Stimulated activated naive CD8-positive, alpha-beta T cell treated with anti-CD3 and anti-CD28 coated beads, Interleukin-15, Interleukin-2, amounts not matched to agents 100 ng/mL and 50 ng/mL, for 24 hours (primary cell): ENCODE measurements around the gene NPBWR2.
A peak's percentile ranks its signal among the peaks of the same experiment; 100 is the strongest.
"Not testable (repeated sequence)": the region's sequence is repeated elsewhere in the genome, so short reads cannot be mapped to it uniquely, and the experiment has no call there.

Experiments used
- H3K27ac Mint-ChIP-seq: one replicate; pipeline ENCODE4 v1.8.0; 2021; ENCODE audit warnings: mild to moderate bottlenecking, mixed read lengths
- H3K27me3 Mint-ChIP-seq: one replicate; pipeline ENCODE4 v1.8.0; 2021; ENCODE audit warnings: mixed read lengths
- H3K36me3 Mint-ChIP-seq: one replicate; pipeline ENCODE4 v1.8.0; 2021; ENCODE audit warnings: low read depth, mixed read lengths
- H3K4me1 Mint-ChIP-seq: one replicate; pipeline ENCODE4 v1.8.0; 2021; ENCODE audit warnings: low read depth, mixed read lengths
- H3K4me3 Mint-ChIP-seq: one replicate; pipeline ENCODE4 v1.8.0; 2021; ENCODE audit warnings: mild to moderate bottlenecking, mixed read lengths
- H3K9me3 Mint-ChIP-seq: one replicate; pipeline ENCODE4 v1.8.0; 2021; ENCODE audit warnings: mixed read lengths

Gene NPBWR2

DNA sequence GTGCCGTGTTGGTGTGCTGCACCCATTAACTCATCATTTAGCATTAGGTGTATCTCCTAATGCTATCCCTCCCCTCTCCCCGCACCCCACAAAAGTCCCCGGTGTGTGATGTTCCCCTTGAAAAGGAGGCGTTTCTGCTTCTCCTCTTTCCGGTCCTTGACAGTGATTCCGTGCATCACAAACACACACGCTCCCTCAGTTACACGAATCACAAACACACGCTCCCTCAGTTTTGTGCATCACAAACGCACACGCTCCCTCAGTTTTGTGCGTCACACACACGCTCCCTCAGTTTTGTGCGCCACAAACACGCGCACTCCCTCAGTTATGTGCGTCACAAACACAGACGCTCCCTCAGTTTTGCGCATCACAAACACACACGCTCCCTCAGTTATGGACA, 27.4 kb upstream of the NPBWR2 start:
- not testable (repeated sequence) for H3K4me3 Mint-ChIP-seq, H3K27me3 Mint-ChIP-seq, H3K4me1 Mint-ChIP-seq, H3K36me3 Mint-ChIP-seq, H3K9me3 Mint-ChIP-seq, H3K27ac Mint-ChIP-seq

DNA sequence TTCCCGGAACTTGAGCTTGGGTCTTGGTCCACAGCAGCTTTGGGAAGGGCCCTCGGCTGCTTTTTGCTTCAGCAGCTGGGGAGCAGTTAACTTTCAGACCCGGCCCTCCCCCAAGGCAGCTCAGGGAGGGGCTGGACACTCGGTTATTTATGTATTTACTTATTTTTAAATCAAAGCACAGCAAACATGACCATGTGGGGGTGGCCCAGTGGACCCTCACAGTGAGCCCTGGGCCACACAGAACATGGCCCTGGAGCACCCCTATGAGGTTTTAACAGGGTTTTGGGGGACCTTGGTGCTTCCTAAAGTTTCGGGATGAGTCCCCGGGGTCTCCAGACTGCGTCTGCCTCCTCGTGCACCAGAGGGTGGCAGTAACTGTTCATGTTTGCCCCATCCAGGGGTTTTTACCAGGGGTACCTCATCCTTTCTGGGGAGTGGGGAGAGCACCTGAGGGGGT, 26.6 kb upstream of the NPBWR2 start:
- no peaks in the 10 kb centered on the region for H3K9me3 Mint-ChIP-seq
- no peak overlapping the region for H3K27ac Mint-ChIP-seq
- H3K36me3 Mint-ChIP-seq, result no peaks in the 10 kb centered on the region
- no peaks in the 10 kb centered on the region for H3K4me1 Mint-ChIP-seq
- no peak overlapping the region for H3K4me3 Mint-ChIP-seq
- H3K27me3 Mint-ChIP-seq, result peaks cover 4% of the 10 kb centered on the region

DNA sequence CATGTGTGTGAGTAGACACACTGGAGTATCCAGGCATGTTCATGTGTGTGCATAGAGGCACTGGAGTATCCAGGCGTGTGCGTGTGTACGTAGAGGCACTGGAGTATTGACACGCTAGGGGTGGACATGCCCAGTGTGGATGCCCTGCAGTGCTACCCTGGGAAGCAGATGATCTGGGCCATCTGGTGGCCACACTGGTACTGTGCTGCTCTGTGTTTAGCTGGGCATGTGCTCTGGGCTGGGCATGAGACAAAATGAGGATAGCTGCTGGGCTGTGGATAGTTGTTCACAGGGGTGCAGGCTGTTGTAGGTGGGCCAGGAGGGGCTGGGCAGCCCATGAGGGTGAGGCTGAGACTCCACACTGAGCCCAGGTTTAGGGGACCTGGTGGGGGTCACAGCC, 24.0 kb upstream of the NPBWR2 start:
- Mint-ChIP-seq H3K4me3 (no peak overlapping the region), H3K27me3 (peaks cover 11% of the 10 kb centered on the region), H3K27ac (no peak overlapping the region), H3K36me3 (no peaks in the 10 kb centered on the region), H3K9me3 (no peaks in the 10 kb centered on the region), H3K4me1 (no peaks in the 10 kb centered on the region)

DNA sequence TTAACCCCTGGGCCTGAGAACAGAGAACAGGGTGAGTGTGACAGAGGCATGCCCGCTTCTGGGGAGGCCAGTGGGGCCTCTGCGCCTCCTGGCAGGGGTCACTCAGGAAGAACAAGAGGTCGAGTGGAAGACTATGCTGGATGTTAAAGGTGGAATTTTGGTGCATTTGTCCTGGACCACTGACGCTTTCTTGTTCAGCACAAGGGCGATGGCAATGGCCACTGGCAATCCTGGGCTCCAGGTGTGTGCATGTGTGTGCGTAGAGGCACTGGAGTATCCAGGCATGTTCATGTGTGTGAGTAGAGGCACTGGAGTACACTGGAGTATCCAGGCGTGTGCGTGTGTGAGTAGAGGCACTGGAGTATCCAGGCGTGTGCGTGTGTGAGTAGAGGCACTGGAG, 23.5 kb upstream of the NPBWR2 start:
- Mint-ChIP-seq H3K36me3 (no peaks in the 10 kb centered on the region), H3K4me1 (no peaks in the 10 kb centered on the region), H3K27me3 (peaks cover 11% of the 10 kb centered on the region), H3K9me3 (no peaks in the 10 kb centered on the region), H3K27ac (no peak overlapping the region), H3K4me3 (no peak overlapping the region)

DNA sequence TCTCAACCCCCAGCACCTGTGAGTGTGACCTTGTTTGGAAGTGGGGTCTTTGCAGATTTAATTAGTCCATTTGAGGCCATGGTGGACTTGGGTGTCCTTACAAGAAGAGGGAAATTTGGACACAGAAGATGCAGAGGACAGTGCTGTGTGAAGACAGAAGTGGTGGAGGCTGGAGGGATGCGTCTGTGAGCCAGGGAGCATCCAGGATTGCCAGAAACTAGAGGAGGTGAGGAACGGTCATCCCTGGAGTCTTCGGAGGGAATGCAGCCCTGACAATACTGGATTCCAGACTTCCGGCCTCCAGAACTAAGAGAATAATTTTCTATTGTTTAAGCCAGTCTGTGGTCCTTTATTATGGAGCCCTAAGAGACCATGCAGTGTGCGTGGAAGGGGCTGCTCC, 22.9 kb upstream of the NPBWR2 start:
- Mint-ChIP-seq H3K27ac (no peak overlapping the region), H3K9me3 (no peaks in the 10 kb centered on the region)

DNA sequence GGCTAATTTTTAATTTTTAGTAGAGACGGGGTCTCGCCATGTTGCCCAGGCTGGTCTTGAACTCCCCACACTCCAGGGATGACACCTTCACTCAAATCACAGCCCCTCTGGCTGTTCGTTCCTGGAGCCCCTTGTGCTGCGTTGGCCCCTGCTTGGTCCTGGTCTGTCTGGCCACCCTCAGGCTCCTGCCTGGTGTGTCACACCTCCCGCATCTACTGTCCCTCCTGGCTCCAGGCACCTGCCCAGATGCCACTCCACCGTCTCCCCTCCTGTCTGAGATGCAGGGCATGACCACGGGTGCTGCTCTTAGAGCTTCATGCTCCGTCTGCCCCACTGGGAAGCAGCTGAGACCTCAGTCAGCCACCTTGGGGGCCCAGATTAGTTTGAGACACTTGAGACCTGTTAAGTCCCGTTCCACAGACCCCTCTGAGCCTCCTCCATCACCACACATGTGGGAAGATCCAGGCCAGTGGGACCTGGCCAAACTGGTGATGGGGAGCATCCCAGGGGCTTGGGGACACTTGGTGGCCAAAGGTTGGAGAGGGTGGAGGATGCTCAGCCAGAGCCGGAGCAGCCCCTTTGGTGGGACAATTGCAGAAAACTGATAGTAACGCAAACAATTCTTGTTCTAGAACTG, 21.9 kb upstream of the NPBWR2 start:
- Mint-ChIP-seq H3K27ac (no peak overlapping the region), H3K9me3 (no peaks in the 10 kb centered on the region), H3K36me3 (no peaks in the 10 kb centered on the region), H3K4me1 (no peaks in the 10 kb centered on the region), H3K27me3 (peaks cover 14% of the 10 kb centered on the region), H3K4me3 (no peak overlapping the region)

More for the DNA sequence above, 22.9 kb upstream of the NPBWR2 start:
- Mint-ChIP-seq H3K4me3 (no peak overlapping the region), H3K27me3 (peaks cover 11% of the 10 kb centered on the region), H3K36me3 (no peaks in the 10 kb centered on the region), H3K4me1 (no peaks in the 10 kb centered on the region)

DNA sequence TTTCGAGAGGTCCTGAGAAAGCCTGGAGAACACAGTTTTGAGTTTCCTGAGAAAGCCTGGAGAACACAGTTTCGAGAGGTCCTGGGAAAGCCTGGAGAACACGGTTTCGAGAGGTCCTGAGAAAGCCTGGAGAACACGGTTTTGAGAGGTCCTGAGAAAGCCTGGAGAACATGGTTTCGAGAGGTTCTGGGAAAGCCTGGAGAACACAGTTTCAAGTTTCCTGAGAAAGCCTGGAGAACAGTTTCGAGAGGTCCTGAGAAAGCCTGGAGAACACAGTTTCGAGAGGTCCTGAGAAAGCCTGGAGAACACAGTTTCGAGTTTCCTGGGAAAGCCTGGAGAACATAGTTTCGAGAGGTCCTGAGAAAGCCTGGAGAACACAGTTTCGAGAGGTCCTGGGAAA, 16.2 kb upstream of the NPBWR2 start:
- H3K9me3 Mint-ChIP-seq, H3K4me1 Mint-ChIP-seq, H3K27ac Mint-ChIP-seq, H3K36me3 Mint-ChIP-seq, H3K4me3 Mint-ChIP-seq: not testable (repeated sequence)
- peaks cover 21% of the 10 kb centered on the region for H3K27me3 Mint-ChIP-seq

DNA sequence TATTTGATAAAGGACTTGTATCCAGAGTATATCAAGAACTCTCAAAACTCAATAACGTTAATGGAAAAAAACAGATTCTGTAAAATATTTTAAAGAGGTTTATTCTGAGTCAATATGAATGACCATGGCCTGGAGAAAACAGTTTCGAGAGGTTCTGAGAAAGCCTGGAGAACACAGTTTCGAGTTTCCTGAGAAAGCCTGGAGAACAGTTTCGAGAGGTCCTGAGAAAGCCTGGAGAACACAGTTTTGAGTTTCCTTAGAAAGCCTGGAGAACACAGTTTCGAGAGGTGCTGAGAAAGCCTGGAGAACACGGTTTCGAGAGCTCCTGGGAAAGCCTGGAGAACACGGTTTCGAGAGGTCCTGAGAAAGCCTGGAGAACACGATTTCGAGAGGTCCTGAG, 15.6 kb upstream of the NPBWR2 start:
- not testable (repeated sequence) for H3K9me3 Mint-ChIP-seq, H3K4me1 Mint-ChIP-seq, H3K27ac Mint-ChIP-seq, H3K4me3 Mint-ChIP-seq, H3K36me3 Mint-ChIP-seq
- H3K27me3 Mint-ChIP-seq, result peaks cover 18% of the 10 kb centered on the region

DNA sequence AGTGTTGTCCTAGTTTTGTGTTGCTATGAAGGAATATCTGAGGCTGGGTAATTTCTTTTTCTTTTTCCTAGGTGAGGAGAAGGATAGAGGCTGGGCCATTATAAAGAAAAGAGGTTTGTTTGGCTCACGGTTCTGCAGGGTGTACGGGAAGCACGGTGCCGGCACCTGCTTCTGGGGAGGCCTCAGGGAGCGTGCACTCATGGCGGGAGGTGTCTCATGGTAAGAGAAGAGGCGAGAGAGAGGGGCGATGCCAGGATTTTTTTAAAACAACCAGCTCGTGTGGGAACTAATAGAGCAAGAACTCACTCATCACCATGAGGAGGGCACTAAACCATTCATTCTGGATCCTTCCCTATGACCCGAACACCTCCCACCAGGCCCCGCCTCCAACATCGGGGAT, 14.2 kb upstream of the NPBWR2 start:
- Mint-ChIP-seq H3K36me3 (no peaks in the 10 kb centered on the region), H3K27me3 (peaks cover 18% of the 10 kb centered on the region), H3K27ac (no peak overlapping the region), H3K4me1 (peaks cover 8% of the 10 kb centered on the region), H3K9me3 (no peaks in the 10 kb centered on the region), H3K4me3 (no peak overlapping the region)

DNA sequence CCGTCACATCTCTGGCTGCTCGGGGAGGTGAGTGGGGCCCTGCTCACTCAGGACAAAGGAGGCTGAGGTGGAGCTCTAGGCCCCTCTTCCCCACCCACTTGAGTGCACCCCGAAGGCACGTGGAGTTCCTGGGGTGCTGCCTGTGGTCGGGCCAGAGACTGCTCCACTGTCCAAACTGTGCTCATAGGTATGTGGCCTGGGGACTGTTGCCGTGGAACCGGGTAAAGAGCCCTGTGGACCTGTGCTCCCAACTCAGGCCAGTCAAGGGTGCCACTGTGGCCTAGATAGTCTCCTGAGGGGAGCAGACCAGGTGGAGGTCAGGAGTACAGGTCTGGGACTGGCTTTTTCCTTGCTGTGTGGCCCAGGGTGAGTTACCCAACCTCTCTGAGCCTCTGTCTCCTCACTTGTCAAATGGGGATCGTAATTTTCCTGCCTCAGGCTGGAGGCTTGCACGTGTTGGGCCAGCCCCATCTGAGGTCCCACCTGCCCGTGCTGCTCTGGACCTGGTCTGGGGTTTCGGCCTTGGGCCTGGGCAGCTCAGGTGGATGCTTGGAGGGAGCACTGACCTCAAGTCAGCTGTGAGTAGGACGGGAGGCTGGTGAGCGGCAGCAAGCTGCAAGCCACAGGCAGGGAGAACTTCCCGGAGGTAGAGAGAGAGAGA, 12.4 kb upstream of the NPBWR2 start:
- peaks cover 8% of the 10 kb centered on the region for H3K4me1 Mint-ChIP-seq
- H3K36me3 Mint-ChIP-seq, result no peaks in the 10 kb centered on the region
- peaks cover 18% of the 10 kb centered on the region for H3K27me3 Mint-ChIP-seq
- peak overlapping the region; percentile 54 for H3K4me3 Mint-ChIP-seq
- H3K27ac Mint-ChIP-seq, result no peak overlapping the region
- H3K9me3 Mint-ChIP-seq, result no peaks in the 10 kb centered on the region

DNA sequence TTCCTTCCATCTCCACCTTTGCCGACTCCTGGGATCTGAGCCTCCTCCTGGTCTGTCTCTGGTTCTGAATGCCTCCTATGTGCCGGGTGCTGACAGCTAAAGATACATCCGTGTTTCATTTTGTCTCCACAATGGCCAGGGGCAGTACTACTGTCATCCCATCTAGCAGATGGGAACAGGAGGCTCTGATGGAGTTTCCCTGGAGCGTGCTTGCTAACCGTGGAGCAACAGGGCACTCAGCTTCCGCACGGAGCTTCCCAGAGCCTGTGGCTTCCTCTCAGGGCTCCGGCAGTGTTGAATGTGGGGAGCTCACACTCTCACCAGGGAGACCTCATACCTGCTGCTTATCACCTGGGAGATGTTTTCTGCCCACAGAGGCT, 11.9 kb upstream of the NPBWR2 start:
- Mint-ChIP-seq H3K4me1 (peaks cover 8% of the 10 kb centered on the region), H3K27ac (no peak overlapping the region), H3K36me3 (no peaks in the 10 kb centered on the region), H3K27me3 (peaks cover 15% of the 10 kb centered on the region), H3K4me3 (no peak overlapping the region), H3K9me3 (no peaks in the 10 kb centered on the region)

DNA sequence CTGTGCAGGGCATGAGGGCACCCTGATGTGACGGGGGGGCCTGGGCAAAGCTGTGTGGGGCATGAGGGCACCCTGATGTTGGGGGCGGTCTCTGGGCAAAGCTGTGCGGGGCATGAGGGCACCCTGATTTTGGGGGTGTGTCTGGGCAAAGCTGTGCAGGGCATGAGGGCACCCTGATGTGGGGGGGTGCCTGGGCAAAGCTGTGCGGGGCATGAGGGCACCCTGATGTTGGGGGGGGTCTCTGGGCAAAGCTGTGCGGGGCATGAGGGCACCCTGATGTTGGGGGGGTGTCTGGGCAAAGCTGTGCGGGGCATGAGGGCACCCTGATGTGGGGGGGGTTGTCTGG, 10.0 kb upstream of the NPBWR2 start:
- not testable (repeated sequence) for H3K27me3 Mint-ChIP-seq, H3K4me1 Mint-ChIP-seq

DNA sequence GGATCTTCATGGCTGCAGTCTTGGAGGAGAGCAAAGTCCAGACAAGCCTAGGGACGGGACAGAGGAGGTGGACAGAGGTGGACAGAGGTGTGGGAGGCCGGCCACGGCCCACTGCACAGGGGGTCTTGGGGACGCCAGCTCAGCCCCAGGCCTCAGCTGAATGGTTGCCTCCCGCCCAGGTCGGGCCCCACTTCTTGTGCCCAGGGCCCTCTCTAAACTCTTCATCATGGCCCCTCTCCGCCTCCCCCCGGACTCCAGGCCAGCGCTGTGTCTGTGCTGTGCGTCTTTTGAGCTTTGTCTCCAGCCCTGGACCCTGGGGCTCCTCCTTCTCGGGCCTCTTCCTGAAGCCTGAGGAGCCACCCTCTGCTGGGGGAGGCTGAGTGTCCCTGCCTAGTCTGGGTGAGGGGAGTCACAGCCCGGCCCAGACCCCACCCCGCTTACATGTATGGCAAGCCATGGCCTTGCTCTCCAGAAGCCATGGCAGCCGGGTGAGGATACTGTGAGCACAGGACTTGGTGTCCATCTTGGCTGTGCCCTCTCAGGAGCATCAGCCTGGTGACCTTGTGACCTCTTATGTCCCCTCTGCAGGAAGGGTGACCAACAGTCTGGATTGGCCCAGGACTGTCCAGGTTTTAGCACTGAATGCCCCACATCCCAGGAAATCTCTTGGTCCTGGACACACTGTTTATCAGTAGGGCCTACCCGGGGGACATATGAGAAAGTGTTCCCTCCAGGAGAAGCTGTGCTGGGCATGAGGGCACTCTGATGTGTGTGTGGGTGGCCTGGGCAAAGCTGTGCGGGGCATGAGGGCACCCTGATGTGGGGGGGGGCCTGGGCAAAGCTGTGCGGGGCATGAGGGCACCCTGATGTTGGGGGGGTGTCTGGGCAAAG, 9.4 kb upstream of the NPBWR2 start:
- Mint-ChIP-seq H3K27me3 (peaks cover 4% of the 10 kb centered on the region), H3K4me1 (peaks cover 8% of the 10 kb centered on the region), H3K9me3 (no peaks in the 10 kb centered on the region), H3K4me3 (no peak overlapping the region), H3K36me3 (no peaks in the 10 kb centered on the region), H3K27ac (no peak overlapping the region)

More for the DNA sequence above, 10.0 kb upstream of the NPBWR2 start:
- H3K36me3 Mint-ChIP-seq, H3K4me3 Mint-ChIP-seq, H3K9me3 Mint-ChIP-seq, H3K27ac Mint-ChIP-seq: not testable (repeated sequence)

DNA sequence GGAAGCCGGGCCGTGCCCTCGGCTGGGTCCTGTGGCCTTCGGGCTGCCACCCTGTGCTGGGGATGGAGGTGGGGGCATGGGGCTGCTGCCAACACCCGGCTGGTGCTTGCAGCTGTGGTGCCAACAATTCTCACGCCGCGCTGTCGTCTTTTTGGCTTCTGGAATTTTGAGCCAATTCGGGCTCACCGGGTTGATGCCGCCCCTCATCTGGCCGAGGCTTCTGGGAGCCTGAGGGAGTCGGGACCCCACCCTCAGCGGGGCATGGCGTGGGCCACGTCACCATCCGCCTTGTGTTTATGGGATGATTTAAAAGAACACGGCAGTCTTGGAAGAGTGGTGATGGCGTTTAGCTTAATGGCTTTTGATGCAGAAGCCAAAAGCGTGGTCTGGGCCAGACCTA, 8.7 kb upstream of the NPBWR2 start:
- no peak overlapping the region for H3K27ac Mint-ChIP-seq
- no peaks in the 10 kb centered on the region for H3K27me3 Mint-ChIP-seq
- no peaks in the 10 kb centered on the region for H3K36me3 Mint-ChIP-seq
- no peak overlapping the region for H3K4me3 Mint-ChIP-seq
- H3K9me3 Mint-ChIP-seq, result no peaks in the 10 kb centered on the region
- peaks cover 8% of the 10 kb centered on the region for H3K4me1 Mint-ChIP-seq

DNA sequence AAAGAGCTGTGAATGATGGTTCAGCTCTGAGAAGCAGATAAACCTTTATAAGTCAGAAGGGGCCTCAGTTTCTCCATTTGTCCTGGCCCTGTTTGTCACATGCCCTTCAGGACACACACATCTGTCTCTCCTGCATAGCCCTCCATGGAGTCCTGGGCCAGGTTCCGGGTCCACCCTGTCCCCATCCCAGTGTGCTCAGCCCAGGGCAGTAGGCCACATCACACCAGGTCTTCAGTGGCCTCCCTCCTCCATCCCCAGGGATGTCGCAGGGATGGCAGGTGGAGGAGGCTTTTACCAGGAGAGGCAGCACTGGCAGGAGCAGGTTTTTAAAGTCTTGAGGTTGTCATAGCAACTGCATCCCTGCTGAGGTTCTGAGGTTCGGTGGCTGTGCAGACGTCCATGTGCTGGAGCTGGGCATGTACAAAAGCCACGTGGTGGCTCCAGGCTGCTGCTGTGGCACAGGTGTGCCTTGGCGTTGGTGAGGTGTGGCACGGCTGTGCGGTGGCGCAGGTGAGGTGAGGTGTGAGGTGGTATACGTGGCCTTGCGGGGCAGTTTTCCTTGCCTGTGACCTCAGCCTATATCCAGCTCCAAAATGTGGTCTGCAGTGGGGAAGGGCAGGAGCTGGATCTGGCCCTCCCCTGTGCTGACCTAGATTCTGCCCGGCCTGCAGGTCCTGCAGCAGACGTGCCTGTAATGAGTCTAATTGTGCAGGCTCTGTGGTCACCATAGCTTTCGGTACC, 8.0 kb upstream of the NPBWR2 start:
- H3K36me3 Mint-ChIP-seq, result no peaks in the 10 kb centered on the region
- H3K4me3 Mint-ChIP-seq, result no peak overlapping the region
- H3K27me3 Mint-ChIP-seq, result no peaks in the 10 kb centered on the region
- H3K4me1 Mint-ChIP-seq, result peaks cover 5% of the 10 kb centered on the region
- no peaks in the 10 kb centered on the region for H3K9me3 Mint-ChIP-seq
- no peak overlapping the region for H3K27ac Mint-ChIP-seq
